ENCODE data around the gene FPGS.

The FPGS gene

DNA sequence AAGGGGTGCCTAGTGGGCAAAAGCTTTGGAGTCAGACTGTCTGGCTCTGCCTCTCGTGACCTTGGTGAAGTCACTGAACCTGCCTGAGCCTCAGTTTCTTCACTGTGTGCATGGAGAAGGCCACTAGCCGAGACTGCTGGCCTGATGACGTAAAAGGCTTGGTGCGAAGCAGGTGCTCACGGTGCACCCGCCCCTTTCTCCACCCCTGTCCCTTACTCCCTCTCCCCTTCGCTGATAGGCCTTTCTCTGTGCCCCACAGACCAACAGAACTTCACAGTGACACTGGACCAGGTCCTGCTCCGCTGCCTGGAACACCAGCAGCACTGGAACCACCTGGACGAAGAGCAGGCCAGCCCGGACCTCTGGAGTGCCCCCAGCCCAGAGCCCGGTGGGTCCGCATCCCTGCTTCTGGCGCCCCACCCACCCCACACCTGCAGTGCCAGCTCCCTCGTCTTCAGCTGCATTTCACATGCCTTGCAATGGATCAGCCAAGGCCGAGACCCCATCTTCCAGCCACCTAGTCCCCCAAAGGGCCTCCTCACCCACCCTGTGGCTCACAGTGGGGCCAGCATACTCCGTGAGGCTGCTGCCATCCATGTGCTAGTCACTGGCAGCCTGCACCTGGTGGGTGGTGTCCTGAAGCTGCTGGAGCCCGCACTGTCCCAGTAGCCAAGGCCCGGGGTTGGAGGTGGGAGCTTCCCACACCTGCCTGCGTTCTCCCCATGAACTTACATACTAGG lies 10.4 kb downstream of the FPGS start:
- TF ChIP-seq CTCF (conservative IDR thresholded peaks at IDR 0.05; ENCODE audit: control insufficient read depth, insufficient read depth, low read depth, low read length): no peak
- DNase-seq (ENCODE audit: low read depth): no peak
- H3K4me3 ChIP-seq (ENCODE audit: control insufficient read depth, low read depth, low read length): no peak overlapping the region

- no peak overlapping the region for H3K4me3 ChIP-seq (ENCODE audit: control insufficient read depth, low read depth, low read length)
- TF ChIP-seq CTCF (conservative IDR thresholded peaks at IDR 0.05; ENCODE audit: control insufficient read depth, insufficient read depth, low read depth, low read length): no peak
- DNase-seq (ENCODE audit: low read depth): no peak
Observed at GRCh38 chr9:127813686-127814226, 11.1 kb downstream of the FPGS start.

GRCh38 chr9:127814619-127815511 lies 12.2 kb downstream of the FPGS start:
- no peak for DNase-seq (ENCODE audit: low read depth)
- no peak overlapping the region for H3K4me3 ChIP-seq (ENCODE audit: control insufficient read depth, low read depth, low read length)
- no peak for TF ChIP-seq CTCF (conservative IDR thresholded peaks at IDR 0.05; ENCODE audit: control insufficient read depth, insufficient read depth, low read depth, low read length)

DNA sequence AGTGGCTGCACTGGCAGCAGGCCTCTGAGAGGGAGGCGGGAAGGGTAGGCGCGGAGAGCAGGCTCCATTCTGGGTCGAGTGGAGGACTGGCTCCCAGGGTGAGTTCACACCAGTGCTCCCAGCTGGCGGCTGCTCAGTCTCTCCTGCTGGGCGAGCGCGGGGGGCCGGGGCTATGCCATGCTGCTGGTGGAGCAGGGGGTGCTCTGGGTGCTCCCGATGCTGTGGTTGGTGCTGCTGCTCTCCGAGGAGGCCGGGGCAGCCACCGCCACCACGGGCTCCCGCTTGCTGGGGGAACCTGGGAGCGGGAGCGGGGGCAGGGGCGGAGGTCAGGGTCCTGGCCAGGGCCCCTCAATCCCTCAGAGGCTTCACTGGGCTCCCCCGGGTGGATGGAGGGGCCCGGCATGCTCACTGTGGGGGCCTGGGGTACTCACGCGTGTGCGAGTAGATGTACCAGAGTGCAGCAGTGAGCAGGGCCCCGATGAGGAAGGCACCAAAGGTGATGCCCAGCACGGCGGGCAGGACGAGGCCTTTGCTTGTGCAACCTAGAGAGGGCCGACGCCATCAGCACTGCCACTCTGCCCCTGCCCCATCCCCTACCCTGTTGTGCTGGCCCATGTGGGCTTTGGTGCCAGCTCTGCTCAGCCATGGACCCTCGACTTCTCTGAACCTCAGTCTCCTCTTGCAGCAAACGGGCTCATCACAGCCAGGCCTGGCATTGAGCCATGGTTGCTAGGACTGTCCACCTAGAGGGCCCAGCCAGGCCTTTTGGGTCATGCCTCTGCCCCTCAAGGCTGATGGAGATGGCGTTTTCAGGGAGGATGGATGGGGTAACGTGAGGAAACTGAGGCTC lies 13.1 kb downstream of the FPGS start:
- no peak overlapping the region for H3K4me3 ChIP-seq (ENCODE audit: control insufficient read depth, low read depth, low read length)
- TF ChIP-seq CTCF (conservative IDR thresholded peaks at IDR 0.05; ENCODE audit: control insufficient read depth, insufficient read depth, low read depth, low read length): no peak
- DNase-seq (ENCODE audit: low read depth): no peak

DNA sequence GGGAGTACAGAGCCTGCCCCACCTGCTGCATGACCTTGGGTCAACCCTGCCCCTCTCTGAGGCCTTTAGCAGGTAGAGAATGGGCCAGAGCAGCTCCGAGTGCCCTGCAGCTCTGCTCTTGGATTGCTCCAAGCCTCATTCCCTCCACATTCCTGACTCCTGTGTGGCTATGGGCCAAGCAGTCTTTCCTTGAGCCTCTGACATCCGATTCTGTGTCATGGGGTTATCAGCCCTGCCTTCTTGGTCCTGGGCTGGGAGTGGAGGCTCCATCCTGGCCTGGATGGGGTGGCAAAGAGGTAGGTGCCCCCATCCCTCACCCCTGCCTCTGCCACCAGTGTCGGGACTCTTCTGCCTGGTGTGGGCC lies 13.7 kb downstream of the FPGS start:
- no peak for TF ChIP-seq CTCF (conservative IDR thresholded peaks at IDR 0.05; ENCODE audit: control insufficient read depth, insufficient read depth, low read depth, low read length)
- no peak for DNase-seq (ENCODE audit: low read depth)
- H3K4me3 ChIP-seq (ENCODE audit: control insufficient read depth, low read depth, low read length): no peak overlapping the region

DNA sequence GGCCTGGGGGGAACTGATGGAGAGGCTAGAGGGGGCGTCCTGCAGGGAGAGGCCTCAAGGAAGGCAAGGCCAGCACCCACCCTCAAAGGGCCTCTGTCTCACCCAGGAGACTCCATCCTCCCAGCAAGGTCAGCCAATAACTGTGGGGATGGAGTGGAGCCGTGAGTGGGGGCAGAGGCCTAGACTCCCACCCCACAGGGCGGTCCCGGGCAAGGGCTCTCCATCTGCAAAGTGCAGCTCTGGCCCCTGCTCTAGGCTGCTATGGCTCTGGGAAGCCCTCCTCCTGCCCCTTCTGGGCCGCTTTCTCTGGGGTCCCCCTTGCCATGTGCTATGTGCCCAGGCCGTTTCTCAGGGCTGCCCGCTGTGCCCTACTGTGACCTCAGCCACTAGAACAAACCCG lies 14.0 kb downstream of the FPGS start:
- no peak for DNase-seq (ENCODE audit: low read depth)
- no peak overlapping the region for H3K4me3 ChIP-seq (ENCODE audit: control insufficient read depth, low read depth, low read length)
- TF ChIP-seq CTCF (conservative IDR thresholded peaks at IDR 0.05; ENCODE audit: control insufficient read depth, insufficient read depth, low read depth, low read length): no peak
